H9 (cell line): ENCODE data around the gene TMEM198. TPM values are rescaled to one million over a fixed set of nuclear protein-coding genes. Genes with fewer than 3 reads are reported as not detected.

Experiments
- DNase-seq: peaks from one replicate; pipeline ENCODE4 v3.0.0-alpha.2; 2017
- H2AFZ ChIP-seq: one replicate; pipeline ENCODE4 v1.6.1; 2013; ENCODE audit warnings: mild to moderate bottlenecking, low read length, control low read depth, moderate library complexity
- H2AK5ac ChIP-seq: 2 replicates; pipeline ENCODE4 v1.6.1; 2013; ENCODE audit warnings: low read length, control low read depth, mixed read lengths; ENCODE audit not compliant: insufficient read length
- H2BK120ac ChIP-seq: one replicate; pipeline ENCODE4 v1.6.1; 2013; ENCODE audit warnings: low read depth, mild to moderate bottlenecking, low read length, control low read depth, inconsistent platforms; ENCODE audit not compliant: poor library complexity, severe bottlenecking
- H2BK12ac ChIP-seq: 2 replicates; pipeline ENCODE4 v1.6.1; 2013; ENCODE audit warnings: low read length, control low read depth, mixed read lengths, low read depth; ENCODE audit not compliant: insufficient read length
- H2BK15ac ChIP-seq: 2 replicates; pipeline ENCODE4 v1.6.1; 2013; ENCODE audit warnings: low read depth, low read length, control low read depth
- H2BK20ac ChIP-seq: one replicate; pipeline ENCODE4 v1.6.1; 2013; ENCODE audit warnings: low read depth, mild to moderate bottlenecking, low read length, control low read depth, inconsistent platforms; ENCODE audit not compliant: poor library complexity, severe bottlenecking
- H2BK5ac ChIP-seq: 2 replicates; pipeline ENCODE4 v1.6.1; 2013; ENCODE audit warnings: low read length, control low read depth, mixed read lengths; ENCODE audit not compliant: insufficient read length
- H3K14ac ChIP-seq: 2 replicates; pipeline ENCODE4 v1.6.1; 2013; ENCODE audit warnings: low read length, control low read depth; ENCODE audit not compliant: insufficient read depth
- H3K18ac ChIP-seq: 2 replicates; pipeline ENCODE4 v1.6.1; 2013; ENCODE audit warnings: low read depth, mild to moderate bottlenecking, mixed read lengths, low read length, control low read depth; ENCODE audit not compliant: insufficient read length
- H3K23ac ChIP-seq: 2 replicates; pipeline ENCODE4 v1.6.1; 2013; ENCODE audit warnings: low read length, control low read depth, mixed read lengths, low read depth; ENCODE audit not compliant: insufficient read length
- H3K23me2 ChIP-seq: 2 replicates; pipeline ENCODE4 v1.6.1; 2013; ENCODE audit warnings: low read depth, mild to moderate bottlenecking, mixed read lengths, low read length, control low read depth; ENCODE audit not compliant: insufficient read length, poor library complexity, severe bottlenecking
- H3K27ac ChIP-seq: 2 replicates; pipeline ENCODE4 v1.5.1; 2013; ENCODE audit warnings: low read length, control low read depth, mixed read lengths, low read depth; ENCODE audit not compliant: insufficient read length
- H3K27me3 ChIP-seq: 2 replicates; pipeline ENCODE4 v1.6.1; 2013; ENCODE audit warnings: low read length, control low read depth, inconsistent platforms; ENCODE audit not compliant: insufficient read depth
- H3K4ac ChIP-seq: 2 replicates; pipeline ENCODE4 v1.6.1; 2013; ENCODE audit warnings: low read depth, mild to moderate bottlenecking, control low read depth, inconsistent platforms, low read length, moderate library complexity
- H3K4me1 ChIP-seq: 2 replicates; pipeline ENCODE4 v1.6.1; 2013; ENCODE audit warnings: low read length, control low read depth, inconsistent platforms; ENCODE audit not compliant: insufficient read depth
- H3K4me2 ChIP-seq: 2 replicates; pipeline ENCODE4 v1.6.1; 2013; ENCODE audit warnings: low read length, control low read depth, mixed read lengths; ENCODE audit not compliant: insufficient read length, insufficient read depth
- H3K56ac ChIP-seq: 2 replicates; pipeline ENCODE4 v1.6.1; 2013; ENCODE audit warnings: low read depth, mild to moderate bottlenecking, mixed read lengths, low read length, control low read depth; ENCODE audit not compliant: insufficient read length
- H3K79me1 ChIP-seq: 2 replicates; pipeline ENCODE4 v1.6.1; 2013; ENCODE audit warnings: low read depth, mild to moderate bottlenecking, moderate library complexity, low read length, control low read depth, inconsistent platforms; ENCODE audit not compliant: insufficient read depth, poor library complexity, severe bottlenecking
- H3K79me2 ChIP-seq: 2 replicates; pipeline ENCODE4 v1.6.1; 2013; ENCODE audit warnings: low read length, control low read depth, inconsistent platforms; ENCODE audit not compliant: insufficient read depth
- H3K9ac ChIP-seq: 2 replicates; pipeline ENCODE4 v1.6.1; 2013; ENCODE audit warnings: low read length, control low read depth, mixed read lengths; ENCODE audit not compliant: insufficient read length; ENCODE audit errors: extremely low read depth
- H3K9me3 ChIP-seq: one replicate; pipeline ENCODE4 v1.6.1; 2013; ENCODE audit warnings: low read depth, low read length, inconsistent platforms; ENCODE audit not compliant: control insufficient read depth
- H3T11ph ChIP-seq: one replicate; pipeline ENCODE4 v1.6.1; 2013; ENCODE audit warnings: mild to moderate bottlenecking, low read length, control low read depth, inconsistent platforms
- H4K20me1 ChIP-seq: one replicate; pipeline ENCODE4 v1.6.1; 2013; ENCODE audit not compliant: control insufficient read depth, insufficient read length, insufficient read depth
- H4K5ac ChIP-seq: 2 replicates; pipeline ENCODE4 v1.6.1; 2013; ENCODE audit warnings: low read depth, mild to moderate bottlenecking, mixed read lengths, low read length, control low read depth; ENCODE audit not compliant: insufficient read length
- H4K8ac ChIP-seq: replicated peaks from 2 replicates; pipeline ENCODE4 v1.6.1; 2013; ENCODE audit warnings: low read length, control low read depth, mixed read lengths, low read depth; ENCODE audit not compliant: insufficient read length
- H4K91ac ChIP-seq: 2 replicates; pipeline ENCODE4 v1.6.1; 2013; ENCODE audit warnings: low read depth, mild to moderate bottlenecking, moderate library complexity, mixed read lengths, low read length, control low read depth; ENCODE audit not compliant: insufficient read length
- H3K27ac Mint-ChIP-seq, 3 experiments: 2 replicates in 2 of 3; 3 replicates in 1 of 3; pipeline ENCODE4 v1.8.0; 2020 to 2021; ENCODE audit warnings: mixed read lengths in 3 of 3, mild to moderate bottlenecking in 1 of 3, moderate library complexity in 1 of 3
- H3K27me3 Mint-ChIP-seq: 2 replicates; pipeline ENCODE4 v1.8.0; 2021; ENCODE audit warnings: low read depth, mild to moderate bottlenecking, moderate library complexity, mixed read lengths
- H3K36me3 Mint-ChIP-seq, 3 experiments: 2 replicates in 2 of 3; 3 replicates in 1 of 3; pipeline ENCODE4 v1.8.0; 2020 to 2021; ENCODE audit warnings: low read depth in 3 of 3, mixed read lengths in 3 of 3; ENCODE audit not compliant: insufficient read depth in 1 of 3
- H3K4me1 Mint-ChIP-seq, 2 experiments: 2 replicates each; pipeline ENCODE4 v1.8.0; 2020; ENCODE audit warnings: mixed read lengths in 2 of 2
- H3K4me3 Mint-ChIP-seq, 2 experiments: 2 replicates in 1 of 2; 3 replicates in 1 of 2; pipeline ENCODE4 v1.8.0; 2020 to 2021; ENCODE audit warnings: mild to moderate bottlenecking in 2 of 2, mixed read lengths in 2 of 2, moderate library complexity in 1 of 2
- H3K9me3 Mint-ChIP-seq, 2 experiments: 2 replicates in 1 of 2; 3 replicates in 1 of 2; pipeline ENCODE4 v1.8.0; 2020; ENCODE audit warnings: mild to moderate bottlenecking in 2 of 2, mixed read lengths in 2 of 2, moderate library complexity in 1 of 2
- CTCF ChIP-seq: fragments of 200-600 bp; sonication (generic); conservative IDR thresholded peaks from 3 replicates; pipeline ENCODE4 v1.8.0; 2021; ENCODE audit warnings: antibody characterized with exemption, mild to moderate bottlenecking
- WGBS: extraction: QIAGEN DNeasy Blood & Tissue Kit; methylation state at CpG from one replicate; pipeline ENCODE4 v1.1.7; 2013; ENCODE audit warnings: missing lambda C conversion rate, low lambda C conversion rate, mixed read lengths; ENCODE audit not compliant: insufficient read length; ENCODE audit errors: extremely low coverage; 5-methylcytosine and 5-hydroxymethylcytosine counted together
- total RNA-seq: library from RNA; stranded (reverse); gene quantifications from 2 replicates; pipeline ENCODE4 v1.2.1, GENCODE V29; 2021

TMEM198 gene
- total RNA-seq, 1 experiment from 2014 or later = 7.7 TPM

- peaks cover 27% of the 10 kb centered on the region for H3K27me3 Mint-ChIP-seq
- Histone ChIP-seq H3T11ph (no peak overlapping the region), H4K91ac (no peak overlapping the region), H3K4ac (no peak overlapping the region), H3K27ac (no peak overlapping the region), H2BK120ac (no peak overlapping the region), H4K8ac (no peak overlapping the region), H2BK20ac (no peak overlapping the region), H3K18ac (no peak overlapping the region), H3K27me3 (no peaks in the 10 kb centered on the region), H3K9ac (no peak overlapping the region), H3K14ac (no peak overlapping the region), H2BK15ac (no peak overlapping the region), H3K79me2 (no peaks in the 10 kb centered on the region), H2AK5ac (no peak overlapping the region), H3K4me2 (peak overlapping the region; percentile 94), H3K79me1 (no peaks in the 10 kb centered on the region), H3K23me2 (peaks cover 16% of the 10 kb centered on the region), H2BK12ac (no peak overlapping the region), H4K20me1 (no peaks in the 10 kb centered on the region), H3K56ac (no peak overlapping the region), H4K5ac (no peak overlapping the region), H3K4me1 (peaks cover 8% of the 10 kb centered on the region; the same call in 1 of the 2 replicates), H2AFZ (no peak overlapping the region), H3K9me3 (no peaks in the 10 kb centered on the region), H2BK5ac (no peak overlapping the region), H3K23ac (no peak overlapping the region)
- peak overlapping the region; percentile 87 to 94 for H3K4me3 Mint-ChIP-seq
- WGBS = no CpG with 5 or more reads among the region's 48 CpGs
- peaks cover 39 to 40% of the 10 kb centered on the region in 2 experiments for H3K4me1 Mint-ChIP-seq
- H3K36me3 Mint-ChIP-seq = peaks cover 18 to 31% (median 21%) of the 10 kb centered on the region in 3 experiments
- peak; percentile 95 for DNase-seq
- H3K27ac Mint-ChIP-seq = peak overlapping the region in 1 of 3 experiments; percentile 73; a peak in 1 of 7 replicates
- H3K9me3 Mint-ChIP-seq = peaks cover 0 to 4% of the 10 kb centered on the region in 2 experiments; a peak in 1 of 5 replicates
- peak; percentile 100 for TF ChIP-seq CTCF
Observed at GRCh38 chr2:219541611-219542180, 2.1 kb upstream of the TMEM198 start.
